Measurements from ENCODE around the gene CSH2.
"Not testable (repeated sequence)": the region's sequence is repeated elsewhere in the genome, so short reads cannot be mapped to it uniquely, and the experiment has no call there.

The CSH2 gene

DNA sequence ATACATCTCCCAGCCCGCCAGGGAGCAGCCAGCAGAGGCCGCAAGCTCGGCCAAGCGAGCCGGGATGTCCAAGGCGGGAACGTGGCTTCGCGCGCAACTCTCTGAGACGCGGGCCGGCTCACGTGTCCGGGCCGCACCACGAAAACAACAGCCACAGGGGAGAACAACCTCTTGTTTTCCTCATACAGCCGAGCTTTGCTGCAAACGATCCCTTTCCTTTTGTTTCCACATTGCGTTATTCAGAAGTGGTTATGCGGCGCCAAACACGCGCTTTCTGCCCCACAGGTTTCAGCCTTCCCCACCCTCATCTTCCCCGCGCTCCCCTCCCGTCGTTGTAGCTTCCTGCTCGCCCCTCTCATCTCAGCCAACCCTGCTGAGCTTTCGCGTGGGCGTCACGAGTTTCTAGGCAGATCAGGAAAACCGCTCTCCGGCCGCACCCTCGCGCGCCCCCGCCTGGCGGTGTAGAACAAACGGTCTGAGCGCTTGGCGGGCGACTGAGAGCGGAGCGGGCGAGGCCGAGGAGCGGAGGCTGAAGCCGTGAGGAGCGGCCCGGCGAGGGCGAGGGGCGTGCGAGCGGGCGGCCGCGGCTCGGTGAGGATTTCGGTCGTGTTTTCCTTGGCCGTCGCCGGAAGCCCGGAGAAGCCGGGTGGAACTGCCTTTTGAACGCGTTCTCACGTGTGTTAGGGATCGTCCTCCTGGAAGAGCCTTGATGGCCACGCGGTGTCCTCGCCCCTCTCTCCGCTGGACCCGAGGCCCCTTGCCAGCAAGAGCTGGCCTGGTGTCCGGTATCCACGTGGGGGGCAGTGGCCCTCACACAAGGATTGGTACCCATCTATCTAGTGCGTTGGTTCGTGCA, 24.4 kb downstream of the CSH2 start:
- peak overlapping the region; percentile 20 for H3K4me3 ChIP-seq (ENCODE audit: low read depth, low read length)
- TF ChIP-seq, protein P1, sequence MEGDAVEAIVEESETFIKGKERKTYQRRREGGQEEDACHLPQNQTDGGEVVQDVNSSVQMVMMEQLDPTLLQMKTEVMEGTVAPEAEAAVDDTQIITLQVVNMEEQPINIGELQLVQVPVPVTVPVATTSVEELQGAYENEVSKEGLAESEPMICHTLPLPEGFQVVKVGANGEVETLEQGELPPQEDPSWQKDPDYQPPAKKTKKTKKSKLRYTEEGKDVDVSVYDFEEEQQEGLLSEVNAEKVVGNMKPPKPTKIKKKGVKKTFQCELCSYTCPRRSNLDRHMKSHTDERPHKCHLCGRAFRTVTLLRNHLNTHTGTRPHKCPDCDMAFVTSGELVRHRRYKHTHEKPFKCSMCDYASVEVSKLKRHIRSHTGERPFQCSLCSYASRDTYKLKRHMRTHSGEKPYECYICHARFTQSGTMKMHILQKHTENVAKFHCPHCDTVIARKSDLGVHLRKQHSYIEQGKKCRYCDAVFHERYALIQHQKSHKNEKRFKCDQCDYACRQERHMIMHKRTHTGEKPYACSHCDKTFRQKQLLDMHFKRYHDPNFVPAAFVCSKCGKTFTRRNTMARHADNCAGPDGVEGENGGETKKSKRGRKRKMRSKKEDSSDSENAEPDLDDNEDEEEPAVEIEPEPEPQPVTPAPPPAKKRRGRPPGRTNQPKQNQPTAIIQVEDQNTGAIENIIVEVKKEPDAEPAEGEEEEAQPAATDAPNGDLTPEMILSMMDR (IDR thresholded peaks at IDR 0.05; ENCODE audit: low read depth, low read length) = peak; percentile 61
- DNase-seq (ENCODE audit: low read depth, low spot score) = peak; percentile 87
- in situ Hi-C loops (cut with HindIII; ENCODE audit: low sequenced_read_pairs) = no loop called here

DNA sequence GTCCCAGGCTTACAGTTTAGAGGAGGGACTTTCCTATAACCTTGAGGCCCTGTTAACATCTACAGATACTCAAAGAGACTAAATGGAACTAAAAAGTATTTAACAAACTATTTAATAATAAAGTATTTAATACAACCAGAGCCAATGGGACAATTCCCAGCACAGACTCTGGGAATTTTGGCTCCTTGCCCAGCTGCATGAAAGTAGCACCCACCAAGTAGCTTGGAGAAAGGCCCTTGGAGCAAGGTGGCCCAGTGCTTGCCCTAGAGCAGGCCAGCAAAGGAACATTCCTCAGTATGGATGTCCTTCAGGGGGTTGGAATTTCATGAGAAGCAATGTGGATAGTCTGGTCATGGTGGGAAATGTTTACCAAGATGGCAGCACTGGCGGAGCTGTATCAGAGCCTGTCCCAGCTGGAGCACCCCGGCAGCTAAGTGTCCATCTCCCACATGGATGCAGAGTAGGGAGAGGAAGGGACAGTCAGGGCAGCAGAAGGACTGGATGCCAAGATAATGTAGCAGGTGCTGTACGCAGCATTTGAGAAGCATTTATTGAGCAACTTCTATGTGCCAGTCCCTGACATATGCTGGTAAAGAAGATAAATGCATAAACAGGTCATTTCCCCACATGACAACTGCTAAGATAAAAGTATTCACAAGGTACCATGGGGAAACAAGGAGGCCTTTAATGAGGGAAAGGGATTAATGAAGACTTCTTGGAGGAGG, 25.8 kb downstream of the CSH2 start:
- H3K4me3 ChIP-seq (ENCODE audit: low read depth, low read length) = no peak overlapping the region
- TF ChIP-seq, protein P1 (IDR thresholded peaks at IDR 0.05; ENCODE audit: low read depth, low read length) = no peak
- in situ Hi-C loops (cut with HindIII; ENCODE audit: low sequenced_read_pairs) = no loop called here
- no peak for DNase-seq (ENCODE audit: low read depth, low spot score)

DNA sequence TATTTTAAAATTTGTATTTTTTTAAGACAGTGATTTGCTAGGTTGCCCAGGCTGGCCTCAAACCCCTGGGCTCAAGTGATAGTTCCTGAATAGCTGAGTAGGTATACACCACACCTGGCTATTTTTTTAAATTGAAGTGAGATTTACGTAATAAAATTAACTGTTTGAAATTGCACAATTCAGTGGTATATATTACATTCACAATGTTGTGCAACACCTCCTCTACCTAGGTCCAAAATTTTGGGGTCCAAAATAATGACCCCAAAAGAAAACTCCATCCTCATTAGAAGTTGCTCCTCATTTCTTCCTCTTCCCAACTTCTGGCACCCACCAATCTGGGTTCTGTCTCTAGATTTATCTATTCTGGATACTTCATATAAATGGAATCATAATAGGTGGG, 28.0 kb downstream of the CSH2 start:
- H3K4me3 ChIP-seq (ENCODE audit: low read depth, low read length) = no peak overlapping the region
- TF ChIP-seq, protein P1 (IDR thresholded peaks at IDR 0.05; ENCODE audit: low read depth, low read length) = no peak
- in situ Hi-C loops (cut with HindIII; ENCODE audit: low sequenced_read_pairs) = no loop called here
- DNase-seq (ENCODE audit: low read depth, low spot score) = no peak

DNA sequence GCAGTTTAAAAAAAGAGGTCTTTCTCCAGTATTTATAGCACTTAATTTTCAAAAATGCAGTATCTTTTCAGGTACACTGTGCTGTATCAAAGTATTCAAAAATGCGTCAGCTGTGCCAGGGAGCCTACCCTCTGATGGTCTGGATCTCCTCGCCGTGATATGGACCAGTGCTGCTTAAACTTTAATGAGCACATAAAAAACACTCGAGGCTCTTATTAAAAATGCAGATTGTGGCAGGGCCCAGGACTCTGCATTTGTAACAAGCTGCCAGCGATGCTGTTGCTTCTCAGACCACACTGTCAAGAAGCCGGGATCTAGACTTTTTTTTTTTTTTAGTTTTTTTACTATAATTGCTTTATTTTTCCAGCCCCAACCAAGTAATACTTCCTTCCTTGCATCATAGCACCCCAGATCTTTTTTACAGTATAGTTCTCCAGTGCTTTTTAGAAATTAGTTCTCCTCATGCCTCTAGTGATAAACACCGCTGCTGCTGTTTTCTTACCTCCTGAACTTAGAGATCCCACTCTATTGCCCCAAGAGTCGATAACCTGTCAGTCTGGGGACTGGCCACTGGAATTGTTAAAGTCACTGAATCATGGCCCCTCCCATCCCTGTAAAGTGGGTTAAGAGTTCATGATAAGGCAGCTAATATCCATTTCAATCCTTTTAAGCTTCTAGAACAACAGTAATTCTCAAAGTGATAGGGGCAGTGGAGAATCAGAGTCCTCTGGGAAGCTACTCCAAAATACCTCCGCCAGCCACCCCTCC, 29.4 kb downstream of the CSH2 start:
- TF ChIP-seq, protein P1 (IDR thresholded peaks at IDR 0.05; ENCODE audit: low read depth, low read length) = no peak
- H3K4me3 ChIP-seq (ENCODE audit: low read depth, low read length) = no peak overlapping the region
- in situ Hi-C loops (cut with HindIII; ENCODE audit: low sequenced_read_pairs) = no loop called here
- no peak for DNase-seq (ENCODE audit: low read depth, low spot score)

DNA sequence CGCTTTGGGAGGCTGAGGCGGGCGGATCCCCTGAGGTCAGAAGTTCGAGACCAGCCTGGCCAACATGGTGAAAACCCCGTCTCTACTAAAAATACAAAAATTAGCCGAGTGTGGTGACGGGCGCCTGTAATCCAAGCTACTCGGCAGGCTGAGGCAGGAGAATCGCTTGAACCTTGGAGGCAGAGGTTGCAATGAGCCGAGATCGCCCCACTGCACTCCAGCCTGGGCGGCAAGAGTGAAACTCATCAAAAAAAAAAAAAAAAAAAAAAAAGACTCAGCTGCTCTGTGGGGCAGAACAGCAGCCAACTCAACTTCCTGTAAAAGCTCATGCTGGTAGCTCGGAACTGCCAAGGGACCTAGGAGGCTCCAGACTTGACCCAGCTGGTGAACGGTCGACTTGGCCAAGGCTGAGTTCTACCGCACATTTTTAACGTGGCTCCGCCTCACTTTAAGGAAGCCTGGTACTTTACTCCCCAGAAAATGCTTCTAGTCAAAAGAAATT, 30.0 kb downstream of the CSH2 start:
- in situ Hi-C loops (cut with HindIII; ENCODE audit: low sequenced_read_pairs) = not testable (repeated sequence)
- DNase-seq (ENCODE audit: low read depth, low spot score) = peak; percentile 27
- H3K4me3 ChIP-seq (ENCODE audit: low read depth, low read length) = peak overlapping the region; percentile 87

DNA sequence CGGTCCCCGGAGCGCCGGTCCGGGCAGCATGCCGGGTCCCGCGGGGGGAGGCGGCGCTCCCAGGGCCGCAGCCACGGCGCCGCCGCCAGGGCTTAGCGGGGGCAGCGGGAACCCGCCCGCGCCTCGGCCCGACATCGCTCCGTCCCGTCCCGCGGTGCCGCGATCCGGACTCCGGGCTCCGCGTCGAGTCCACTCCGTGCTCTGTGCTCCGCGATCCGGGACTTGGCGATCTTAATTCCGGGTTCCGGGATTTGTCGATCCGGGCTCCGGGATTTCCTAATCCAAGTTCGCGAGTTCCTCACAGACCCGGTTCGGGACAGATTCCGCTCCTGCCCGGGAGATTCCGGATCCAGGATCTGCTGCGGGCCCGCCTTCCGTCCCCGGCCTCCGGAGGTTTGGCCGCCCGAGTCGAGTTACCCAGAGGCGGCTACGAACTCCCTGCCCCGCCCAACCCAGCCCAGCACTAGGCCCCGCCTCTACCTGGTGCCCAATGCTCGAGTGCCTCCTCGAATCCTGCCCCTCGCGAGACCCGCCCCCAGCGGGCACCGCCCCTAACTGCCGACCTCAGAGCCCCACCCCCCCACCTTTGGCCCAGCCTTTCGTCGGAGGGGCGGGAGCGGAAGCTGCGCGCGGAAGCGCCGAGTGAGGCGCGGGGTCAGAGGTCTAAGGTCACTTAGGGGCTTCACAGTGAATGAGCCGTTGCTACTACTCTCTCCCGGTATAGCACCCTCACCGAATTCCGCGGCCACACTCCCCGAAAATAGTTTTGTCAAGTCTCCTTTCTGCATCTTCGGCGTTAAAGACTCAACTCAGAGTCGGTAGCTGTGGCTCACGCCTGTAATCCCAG, 30.7 kb downstream of the CSH2 start, which contains the start of gene SMARCD2:
Gene SMARCD2, minus strand, starts transcription at position 146 of the 847 bp plus-strand sequence. Its CDS starts 11 bp downstream, at position 135.
- in situ Hi-C loops (cut with HindIII; ENCODE audit: low sequenced_read_pairs) = no loop called here
- H3K4me3 ChIP-seq (ENCODE audit: low read depth, low read length) = peak within 1 kb of the TSS; percentile 87
- TF ChIP-seq, protein P1 (IDR thresholded peaks at IDR 0.05; ENCODE audit: low read depth, low read length) = no peak
- DNase-seq (ENCODE audit: low read depth, low spot score) = peak; percentile 100
